NCI-H2196 treated with DMSO at 0.1 percent for 48 hours (cell line): ENCODE measurements around the gene RAB34.

ENCODE experiments used
- DNase-seq: peaks from one replicate; lab custom pipeline; 2025; ENCODE audit not compliant: unreplicated experiment; lab: John Stamatoyannopoulos, UW

The RAB34 gene, protein sequence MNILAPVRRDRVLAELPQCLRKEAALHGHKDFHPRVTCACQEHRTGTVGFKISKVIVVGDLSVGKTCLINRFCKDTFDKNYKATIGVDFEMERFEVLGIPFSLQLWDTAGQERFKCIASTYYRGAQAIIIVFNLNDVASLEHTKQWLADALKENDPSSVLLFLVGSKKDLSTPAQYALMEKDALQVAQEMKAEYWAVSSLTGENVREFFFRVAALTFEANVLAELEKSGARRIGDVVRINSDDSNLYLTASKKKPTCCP

GRCh38 chr17:28717578-28718332 lies at the start of gene RAB34:
Gene RAB34, minus strand, starts transcription at chr17:28717868. Its CDS starts 602 bp downstream, at chr17:28717266.
- DNase-seq, result no peak

DNA sequence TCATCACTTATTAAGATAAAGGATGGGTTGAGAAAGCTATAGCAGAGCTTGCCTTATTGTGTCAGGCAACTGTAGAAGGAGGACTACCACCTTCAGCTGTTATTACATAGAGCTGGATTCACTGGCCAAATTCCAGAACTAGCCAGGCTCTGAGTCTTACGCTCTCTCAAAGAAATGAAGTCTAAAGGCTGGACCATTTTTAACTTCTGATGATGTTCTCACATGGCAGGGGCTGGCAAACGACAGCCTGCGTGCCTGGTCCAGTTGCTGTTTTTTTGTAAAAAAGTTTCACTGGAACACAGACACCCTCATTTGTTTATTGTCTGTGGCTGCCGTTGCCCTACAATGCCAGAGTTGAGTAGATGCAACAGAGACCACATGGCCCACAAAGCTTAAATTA lies 47.4 kb upstream of the RAB34 start:
- no peak for DNase-seq

DNA sequence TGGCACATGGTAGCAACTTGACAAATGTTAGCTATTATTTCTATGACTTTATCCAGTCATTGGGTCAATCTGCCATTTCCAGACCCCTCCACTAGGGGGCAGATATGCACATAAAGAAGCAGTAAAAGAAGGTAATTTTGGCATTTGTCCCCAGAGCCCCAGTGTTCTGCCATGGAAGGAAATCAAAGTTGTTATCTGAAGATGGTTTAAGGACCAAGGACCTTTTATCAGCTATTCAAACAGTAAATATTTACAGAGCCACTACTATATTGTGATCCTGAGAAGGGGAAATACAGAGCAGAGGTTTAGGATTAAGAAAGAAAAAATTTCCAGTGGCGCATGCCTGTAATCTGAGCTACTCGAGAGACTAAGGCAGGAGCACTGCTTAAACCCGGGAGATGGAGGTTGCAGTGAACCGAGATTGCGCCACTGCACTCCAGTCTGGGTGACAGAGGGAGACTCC lies 46.2 kb upstream of the RAB34 start:
- peak; percentile 22 for DNase-seq

- DNase-seq, result no peak
Measured at GRCh38 chr17:28763137-28763799, 45.6 kb upstream of the RAB34 start.

GRCh38 chr17:28760601-28761562 lies 43.2 kb upstream of the RAB34 start:
- peak; percentile 37 for DNase-seq

- DNase-seq, result no peak
Measured at GRCh38 chr17:28759256-28759865, 41.7 kb upstream of the RAB34 start.

DNA sequence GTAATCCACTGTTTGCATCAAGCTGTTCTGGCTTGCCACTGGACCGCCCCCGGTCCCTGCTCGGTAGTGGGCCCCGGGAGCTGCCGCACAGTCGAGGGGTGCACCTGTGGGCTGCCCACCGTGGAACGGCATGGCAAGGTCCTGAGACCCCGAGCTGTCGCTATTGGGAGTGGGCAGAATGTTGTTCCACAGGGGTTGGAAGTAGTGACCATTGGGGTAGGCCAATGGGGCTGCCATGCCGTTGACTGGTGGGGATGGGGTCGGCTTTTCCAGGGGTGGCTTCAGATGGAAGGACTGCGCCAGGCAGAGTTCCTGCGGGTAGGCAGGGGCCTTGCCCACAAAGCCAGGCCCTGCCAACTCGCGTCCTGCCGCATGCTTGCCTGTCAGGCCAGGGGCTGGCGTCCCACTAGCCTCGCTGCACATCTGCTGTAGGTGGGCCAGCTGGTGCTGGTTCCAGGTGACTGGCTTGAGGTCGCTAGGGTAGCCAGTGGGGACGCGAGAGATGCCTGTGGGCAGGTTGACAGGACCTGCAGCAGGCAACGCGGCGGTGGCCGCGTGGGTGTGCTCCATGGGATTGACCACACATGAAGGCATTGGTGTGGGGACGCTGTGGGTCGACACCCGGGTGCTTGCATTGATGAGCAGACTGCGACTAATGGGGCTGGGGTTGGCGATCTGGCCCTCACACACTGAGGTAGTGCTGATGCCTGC lies 40.9 kb upstream of the RAB34 start:
- no peak for DNase-seq

- DNase-seq, result no peak
Measured at GRCh38 chr17:28756049-28756804, 38.6 kb upstream of the RAB34 start.

DNA sequence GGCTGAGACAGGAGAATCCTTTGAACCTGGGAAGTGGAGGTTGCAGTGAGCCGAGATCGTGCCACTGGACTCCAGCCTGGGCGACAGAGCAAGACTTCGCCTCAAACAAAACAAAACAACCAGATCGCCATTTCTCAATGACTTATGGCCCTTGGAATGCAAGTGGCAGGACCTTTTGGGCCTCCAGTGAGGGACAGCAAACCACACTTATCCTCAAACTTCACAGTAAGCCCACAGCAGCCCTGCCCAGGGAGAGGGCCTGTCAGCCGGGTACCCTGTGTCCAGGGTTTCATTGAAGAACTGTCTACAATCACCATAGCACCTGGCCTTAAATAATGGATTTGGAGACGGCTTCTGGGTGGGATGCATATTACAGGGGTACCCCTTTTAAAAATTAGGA lies 37.8 kb upstream of the RAB34 start:
- DNase-seq, result no peak

DNA sequence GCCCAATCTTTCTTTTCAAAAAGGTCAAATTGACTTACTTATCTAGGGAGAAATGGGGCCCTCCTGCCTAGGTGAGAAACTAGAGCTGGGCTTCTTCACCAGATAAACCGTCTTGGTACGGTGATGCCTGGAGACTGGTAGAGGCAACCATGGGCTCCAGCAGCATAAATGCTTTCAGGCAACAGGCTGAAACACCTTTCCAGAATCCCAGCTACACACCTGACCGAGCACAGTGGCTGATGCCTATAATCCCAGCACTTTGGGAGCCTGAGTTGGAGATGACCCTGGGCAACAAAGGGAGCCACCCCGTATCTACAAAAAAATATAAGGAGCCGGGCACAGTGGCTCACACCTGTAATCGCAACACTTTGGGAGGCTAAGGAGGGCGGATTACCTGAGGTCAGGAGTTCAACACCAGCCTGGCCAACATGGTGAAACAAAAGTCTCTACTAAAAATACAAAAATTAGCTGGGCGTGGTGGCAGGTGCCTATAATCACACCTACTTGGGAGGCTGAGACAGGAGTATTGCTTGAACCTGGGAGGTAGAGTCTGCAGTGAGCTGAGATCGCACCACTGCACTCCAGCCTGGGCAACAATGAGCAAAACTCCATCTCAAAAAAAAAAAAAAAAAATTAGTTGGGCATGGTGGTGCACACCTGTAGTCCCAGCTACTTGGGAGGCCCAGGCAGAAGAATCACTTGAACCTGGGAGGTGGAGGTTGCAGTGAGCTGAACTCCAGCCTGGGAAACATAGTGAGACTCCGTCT lies 34.1 kb upstream of the RAB34 start:
- no peak for DNase-seq

GRCh38 chr17:28750178-28751047 lies 32.7 kb upstream of the RAB34 start:
- DNase-seq, result peak; percentile 64

- DNase-seq, result no peak
Measured at GRCh38 chr17:28749516-28750177, 32.0 kb upstream of the RAB34 start.

DNA sequence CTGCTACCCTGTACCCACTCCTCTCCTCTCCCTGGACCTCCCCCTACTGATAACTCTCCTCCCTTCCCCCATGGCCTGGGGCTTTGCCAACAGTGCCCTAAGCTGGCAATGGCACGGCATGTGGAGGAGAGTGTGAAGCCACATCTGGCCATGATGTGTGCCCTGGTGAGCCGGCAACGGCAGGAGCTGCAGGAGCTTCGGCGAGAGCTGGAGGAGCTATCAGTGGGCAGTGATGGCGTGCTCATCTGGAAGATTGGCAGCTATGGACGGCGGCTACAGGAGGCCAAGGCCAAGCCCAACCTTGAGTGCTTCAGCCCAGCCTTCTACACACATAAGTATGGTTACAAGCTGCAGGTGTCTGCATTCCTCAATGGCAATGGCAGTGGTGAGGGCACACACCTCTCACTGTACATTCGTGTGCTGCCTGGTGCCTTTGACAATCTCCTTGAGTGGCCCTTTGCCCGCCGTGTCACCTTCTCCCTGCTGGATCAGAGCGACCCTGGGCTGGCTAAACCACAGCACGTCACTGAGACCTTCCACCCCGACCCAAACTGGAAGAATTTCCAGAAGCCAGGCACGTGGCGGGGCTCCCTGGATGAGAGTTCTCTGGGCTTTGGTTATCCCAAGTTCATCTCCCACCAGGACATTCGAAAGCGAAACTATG lies 31.3 kb upstream of the RAB34 start:
- DNase-seq, result no peak

DNA sequence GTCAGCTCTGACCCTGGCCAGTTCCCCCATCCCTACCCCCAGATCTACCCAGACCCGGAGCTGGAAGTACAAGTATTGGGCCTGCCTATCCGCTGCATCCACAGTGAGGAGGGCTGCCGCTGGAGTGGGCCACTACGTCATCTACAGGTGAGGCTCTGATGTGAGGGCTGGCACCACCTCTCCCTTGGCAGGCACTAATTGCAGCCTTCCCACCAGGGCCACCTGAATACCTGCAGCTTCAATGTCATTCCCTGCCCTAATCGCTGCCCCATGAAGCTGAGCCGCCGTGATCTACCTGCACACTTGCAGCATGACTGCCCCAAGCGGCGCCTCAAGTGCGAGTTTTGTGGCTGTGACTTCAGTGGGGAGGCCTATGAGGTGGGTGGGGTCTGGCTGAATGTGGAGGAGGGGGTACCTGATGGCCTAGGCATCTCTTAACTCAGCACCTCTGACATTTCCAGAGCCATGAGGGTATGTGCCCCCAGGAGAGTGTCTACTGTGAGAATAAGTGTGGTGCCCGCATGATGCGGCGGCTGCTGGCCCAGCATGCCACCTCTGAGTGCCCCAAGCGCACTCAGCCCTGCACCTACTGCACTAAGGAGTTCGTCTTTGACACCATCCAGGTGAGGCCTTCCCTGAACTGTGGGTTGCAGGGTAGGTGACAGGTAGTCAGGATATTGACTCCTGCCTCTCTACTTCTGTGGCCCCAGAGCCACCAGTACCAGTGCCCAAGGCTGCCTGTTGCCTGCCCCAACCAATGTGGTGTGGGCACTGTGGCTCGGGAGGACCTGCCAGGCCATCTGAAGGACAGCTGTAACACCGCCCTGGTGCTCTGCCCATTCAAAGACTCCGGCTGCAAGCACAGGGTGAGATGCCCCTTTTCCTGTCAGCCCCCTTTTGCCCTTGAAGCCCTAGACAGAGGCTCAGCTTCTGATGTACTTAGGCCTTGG lies 30.4 kb upstream of the RAB34 start:
- no peak for DNase-seq

DNA sequence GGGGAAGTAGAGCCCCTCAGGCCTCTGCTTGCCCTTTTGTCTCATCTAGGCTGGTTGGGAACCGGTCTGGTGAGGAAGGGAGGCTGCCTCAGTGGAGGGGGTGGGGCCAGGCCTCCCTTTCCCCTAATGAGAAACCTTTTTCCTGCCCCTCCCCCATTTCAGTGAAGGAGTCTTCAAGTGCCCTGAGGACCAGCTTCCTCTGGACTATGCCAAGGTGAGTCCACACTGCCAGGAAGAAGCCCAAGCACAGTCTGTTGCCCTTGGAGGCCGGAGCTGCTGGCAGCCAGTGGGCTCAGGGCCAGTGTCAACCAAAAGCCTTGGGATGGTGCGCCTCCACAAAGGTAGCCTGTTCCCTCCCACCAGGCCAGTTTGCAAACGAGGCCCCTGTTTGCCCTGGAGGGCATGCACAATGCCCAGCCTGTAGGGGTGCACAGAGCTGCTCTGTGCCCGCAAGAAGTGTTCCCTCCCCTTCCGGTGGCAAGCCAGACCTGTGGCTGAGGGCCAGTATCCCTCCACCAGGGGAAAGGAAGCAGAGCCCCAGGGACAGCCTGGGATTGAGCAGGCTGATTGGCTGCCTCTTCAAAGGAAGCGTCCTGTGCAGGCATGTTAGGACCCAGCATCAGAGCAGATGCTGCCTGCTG lies 29.5 kb upstream of the RAB34 start:
- peak; percentile 73 for DNase-seq
